Body of pancreas (tissue), 4 donors: ENCODE data around the gene CRNN.

ENCODE experiments used
- CTCF ChIP-seq, 7 experiments: fragments of 450-650 bp in 4 of 7; fragments of 200-600 bp in 3 of 7; sonication (generic) in 3 of 7; IDR thresholded peaks; one replicate each; pipeline ENCODE4 v1.5.1; 2016 to 2019; ENCODE audit warnings: antibody characterized with exemption in 7 of 7
- POLR2A ChIP-seq, 3 donors: fragments of 450-650 bp; IDR thresholded peaks; one replicate each; pipeline ENCODE4 v1.6.1; 2016; ENCODE audit warnings: antibody characterized with exemption in 3 of 3, mild to moderate bottlenecking in 2 of 3

- no peak for TF ChIP-seq POLR2A (IDR thresholded peaks at IDR 0.05)
- no peak for TF ChIP-seq CTCF (IDR thresholded peaks at IDR 0.05)
Measured at GRCh38 chr1:152374451-152374850, 39.6 kb downstream of the CRNN start.
